Upper lobe of left lung (tissue), 4 donors: ENCODE measurements around the gene COL15A1.

Experiments used
- CTCF ChIP-seq, 6 experiments: fragments of 450-650 bp in 4 of 6; fragments of 200-600 bp in 2 of 6; sonication (generic) in 2 of 6; IDR thresholded peaks; one replicate each; pipeline ENCODE4 v1.5.1; 2016 to 2019; ENCODE audit warnings: antibody characterized with exemption in 6 of 6
- POLR2A ChIP-seq, 4 donors: fragments of 450-650 bp; IDR thresholded peaks; one replicate each; pipeline ENCODE4 v1.5.1; 2016 to 2017; ENCODE audit warnings: antibody characterized with exemption in 4 of 4, mild to moderate bottlenecking in 2 of 4
- POLR2AphosphoS5 ChIP-seq, 2 donors: sonication (generic); formaldehyde crosslinking; IDR thresholded peaks; one replicate each; pipeline ENCODE4 v1.5.1; 2017; ENCODE audit warnings: antibody characterized with exemption in 2 of 2

DNA sequence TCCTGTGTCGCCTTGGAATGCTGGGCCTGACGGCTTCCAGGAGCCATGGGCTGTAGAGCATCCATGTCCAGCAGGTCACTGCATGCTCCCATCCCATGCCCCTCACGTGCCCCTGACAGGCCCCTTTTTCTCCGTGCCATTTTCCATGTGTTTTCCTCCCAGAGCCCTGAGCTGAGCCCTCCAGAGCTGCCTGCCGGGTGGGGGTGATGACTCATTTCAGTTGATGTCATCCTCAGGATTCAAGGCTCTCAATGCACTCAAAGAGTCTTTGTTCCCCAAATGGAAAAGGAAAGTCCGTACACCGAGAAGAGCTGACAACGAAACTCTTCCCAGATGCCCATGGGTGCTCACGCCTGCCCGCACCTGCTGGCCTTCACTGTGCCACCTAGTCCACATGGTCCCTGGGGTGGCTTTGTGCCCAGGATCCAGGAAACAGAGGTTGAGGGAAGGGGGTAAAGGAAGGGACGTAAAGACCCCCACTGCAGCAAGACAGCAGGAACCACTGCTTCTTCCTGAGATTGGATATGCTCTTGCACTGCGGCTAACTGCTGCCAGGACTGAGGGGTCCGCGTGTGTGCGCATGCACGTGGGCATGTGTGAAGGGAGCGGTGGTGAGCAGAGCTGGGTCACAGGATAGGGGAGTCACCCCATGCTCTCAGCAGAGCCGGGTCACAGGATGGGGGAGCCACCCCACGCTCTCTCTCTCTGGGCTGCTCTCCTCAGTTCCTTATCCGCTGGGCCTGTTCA is 27.6 kb downstream of the COL15A1 start:
- TF ChIP-seq CTCF (IDR thresholded peaks at IDR 0.05) (no peak), POLR2A (IDR thresholded peaks at IDR 0.05) (no peak), POLR2AphosphoS5 (IDR thresholded peaks at IDR 0.05) (no peak)
